Measurements from ENCODE around the gene BMPR2.

DNA sequence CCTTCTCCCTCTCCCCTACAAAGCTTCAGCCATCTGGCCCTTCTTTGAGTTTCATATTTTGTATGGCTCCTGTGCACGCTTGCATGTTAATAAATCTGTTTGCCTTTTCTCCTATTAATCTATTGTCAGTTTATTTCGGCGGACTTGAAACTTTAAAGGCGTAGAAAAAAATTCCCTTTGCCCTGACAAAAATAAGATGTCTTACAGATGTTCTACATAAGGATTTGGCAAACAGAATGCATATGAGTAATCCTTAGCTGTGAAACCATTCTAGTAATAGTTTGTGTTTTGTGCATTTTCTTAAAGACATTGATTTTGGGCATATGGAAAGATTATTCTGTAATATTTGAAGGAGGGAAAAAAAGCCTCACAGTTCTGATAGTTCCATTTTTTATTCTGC, 15.0 kb upstream of the BMPR2 start:
- TF ChIP-seq, protein P1, sequence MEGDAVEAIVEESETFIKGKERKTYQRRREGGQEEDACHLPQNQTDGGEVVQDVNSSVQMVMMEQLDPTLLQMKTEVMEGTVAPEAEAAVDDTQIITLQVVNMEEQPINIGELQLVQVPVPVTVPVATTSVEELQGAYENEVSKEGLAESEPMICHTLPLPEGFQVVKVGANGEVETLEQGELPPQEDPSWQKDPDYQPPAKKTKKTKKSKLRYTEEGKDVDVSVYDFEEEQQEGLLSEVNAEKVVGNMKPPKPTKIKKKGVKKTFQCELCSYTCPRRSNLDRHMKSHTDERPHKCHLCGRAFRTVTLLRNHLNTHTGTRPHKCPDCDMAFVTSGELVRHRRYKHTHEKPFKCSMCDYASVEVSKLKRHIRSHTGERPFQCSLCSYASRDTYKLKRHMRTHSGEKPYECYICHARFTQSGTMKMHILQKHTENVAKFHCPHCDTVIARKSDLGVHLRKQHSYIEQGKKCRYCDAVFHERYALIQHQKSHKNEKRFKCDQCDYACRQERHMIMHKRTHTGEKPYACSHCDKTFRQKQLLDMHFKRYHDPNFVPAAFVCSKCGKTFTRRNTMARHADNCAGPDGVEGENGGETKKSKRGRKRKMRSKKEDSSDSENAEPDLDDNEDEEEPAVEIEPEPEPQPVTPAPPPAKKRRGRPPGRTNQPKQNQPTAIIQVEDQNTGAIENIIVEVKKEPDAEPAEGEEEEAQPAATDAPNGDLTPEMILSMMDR (IDR thresholded peaks at IDR 0.05; ENCODE audit: low read depth, low read length, poor library complexity, severe bottlenecking): no peak
- no peak for TF ChIP-seq EZH2phosphoT487 (IDR thresholded peaks at IDR 0.05; ENCODE audit: borderline replicate concordance, low read length)

Data from DOHH2 (cell line).